ENCODE results near the gene RGL3.
"Not testable (repeated sequence)": the region's sequence is repeated elsewhere in the genome, so short reads cannot be mapped to it uniquely, and the experiment has no call there.

RGL3 gene

GRCh38 chr19:11418549-11419506, at the start of gene RGL3:
RGL3 (minus strand) TSS chr19:11419314; CDS start chr19:11419278, 36 bp downstream.
- no peak for DNase-seq (ENCODE audit: low read depth, low spot score)

GRCh38 chr19:11468266-11468845, 49.2 kb upstream of the RGL3 start:
- DNase-seq (ENCODE audit: low read depth, low spot score) = not testable (repeated sequence)

- no peak for DNase-seq (ENCODE audit: low read depth, low spot score)
These were observed 46.5 kb upstream of the RGL3 start for GRCh38 chr19:11465600-11465999.

- DNase-seq (ENCODE audit: low read depth, low spot score) = no peak
These were observed 45.5 kb upstream of the RGL3 start for GRCh38 chr19:11464333-11465265.

GRCh38 chr19:11463391-11463790, 44.3 kb upstream of the RGL3 start:
- no peak for DNase-seq (ENCODE audit: low read depth, low spot score)

- DNase-seq (ENCODE audit: low read depth, low spot score) = no peak
These were observed 42.3 kb upstream of the RGL3 start for GRCh38 chr19:11461453-11461852.

GRCh38 chr19:11460207-11460606, 41.1 kb upstream of the RGL3 start:
- no peak for DNase-seq (ENCODE audit: low read depth, low spot score)

- DNase-seq (ENCODE audit: low read depth, low spot score) = not testable (repeated sequence)
These were observed 39.8 kb upstream of the RGL3 start for GRCh38 chr19:11458912-11459311.

GRCh38 chr19:11458236-11458900, 39.3 kb upstream of the RGL3 start:
- DNase-seq (ENCODE audit: low read depth, low spot score) = no peak

- DNase-seq (ENCODE audit: low read depth, low spot score) = no peak
These were observed 38.7 kb upstream of the RGL3 start for GRCh38 chr19:11457831-11458230.

- no peak for DNase-seq (ENCODE audit: low read depth, low spot score)
These were observed 38.0 kb upstream of the RGL3 start for GRCh38 chr19:11457115-11457514.

- no peak for DNase-seq (ENCODE audit: low read depth, low spot score)
These were observed 37.5 kb upstream of the RGL3 start for GRCh38 chr19:11456659-11457058.

GRCh38 chr19:11455233-11455554, 36.1 kb upstream of the RGL3 start:
- not testable (repeated sequence) for DNase-seq (ENCODE audit: low read depth, low spot score)

- no peak for DNase-seq (ENCODE audit: low read depth, low spot score)
These were observed 34.6 kb upstream of the RGL3 start for GRCh38 chr19:11453468-11454341.

GRCh38 chr19:11452620-11453310, 33.7 kb upstream of the RGL3 start:
- DNase-seq (ENCODE audit: low read depth, low spot score) = no peak

GRCh38 chr19:11451871-11452619, 32.9 kb upstream of the RGL3 start:
- no peak for DNase-seq (ENCODE audit: low read depth, low spot score)

GRCh38 chr19:11451327-11451870, 32.3 kb upstream of the RGL3 start:
- DNase-seq (ENCODE audit: low read depth, low spot score) = no peak

GRCh38 chr19:11450570-11451326, 31.6 kb upstream of the RGL3 start:
- DNase-seq (ENCODE audit: low read depth, low spot score) = no peak
